ENCODE measurements around the gene CPXM2.

CPXM2 gene

DNA sequence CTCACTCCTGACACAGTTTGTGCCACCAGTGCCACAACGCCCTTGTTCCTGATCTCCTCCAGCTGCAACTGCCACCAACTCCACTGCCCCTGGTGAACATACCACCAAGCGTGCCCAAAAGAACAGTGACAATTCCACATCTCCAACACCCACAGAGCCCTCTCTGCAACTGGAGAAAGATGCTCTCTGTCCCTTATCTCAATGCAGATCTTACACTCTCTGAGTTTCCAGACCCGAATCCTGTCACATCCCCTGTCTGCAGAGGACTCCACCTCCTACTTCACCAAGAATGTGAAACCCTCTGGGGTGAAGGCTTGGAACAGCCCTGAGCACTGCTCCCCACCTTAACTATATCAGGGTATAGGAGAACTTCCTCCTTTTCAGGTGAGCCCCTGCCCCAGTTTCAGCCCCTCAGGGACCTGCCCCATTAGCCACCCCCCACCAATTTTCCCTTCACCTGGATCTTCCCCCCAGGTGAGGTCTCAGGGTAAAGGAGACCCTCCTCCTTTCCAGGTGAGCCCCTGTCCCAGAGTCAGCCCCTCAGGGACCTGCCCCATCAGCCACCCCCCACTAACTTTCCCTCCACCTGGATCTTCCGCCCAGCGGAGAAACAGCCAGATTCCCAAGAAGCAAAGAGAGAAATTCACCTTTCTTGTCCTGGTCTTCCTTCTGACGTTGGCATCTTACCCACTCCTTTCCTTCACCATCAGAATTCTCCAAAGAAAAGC lies 55.0 kb downstream of the CPXM2 start:
- no peak overlapping the region for H3K4me3 ChIP-seq (ENCODE audit: low read length)
- no peak for DNase-seq (ENCODE audit: low read depth)
- no peak for TF ChIP-seq CTCF (conservative IDR thresholded peaks at IDR 0.05; ENCODE audit: low read depth, low read length)

DNA sequence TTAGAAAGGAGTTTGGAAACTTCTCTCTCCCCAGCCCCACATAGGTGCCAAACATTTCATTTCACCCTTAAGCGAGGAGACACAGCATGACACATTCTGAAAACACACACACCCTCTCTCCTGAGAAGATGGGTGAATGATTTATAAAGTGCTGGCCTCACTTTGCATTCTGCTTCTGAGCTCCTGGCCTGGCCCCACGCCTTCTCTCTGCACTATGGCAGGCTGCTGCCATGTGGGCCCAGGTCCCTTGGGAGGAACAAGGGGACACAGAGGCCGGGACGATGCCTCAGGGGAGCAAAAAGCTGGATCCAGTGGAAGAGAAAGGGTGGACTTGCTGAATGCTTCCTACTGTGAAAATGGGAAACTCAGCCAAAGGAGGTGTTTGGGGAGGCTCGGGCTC lies 56.0 kb downstream of the CPXM2 start:
- H3K4me3 ChIP-seq (ENCODE audit: low read length) = no peak overlapping the region
- DNase-seq (ENCODE audit: low read depth) = no peak
- no peak for TF ChIP-seq CTCF (conservative IDR thresholded peaks at IDR 0.05; ENCODE audit: low read depth, low read length)

DNA sequence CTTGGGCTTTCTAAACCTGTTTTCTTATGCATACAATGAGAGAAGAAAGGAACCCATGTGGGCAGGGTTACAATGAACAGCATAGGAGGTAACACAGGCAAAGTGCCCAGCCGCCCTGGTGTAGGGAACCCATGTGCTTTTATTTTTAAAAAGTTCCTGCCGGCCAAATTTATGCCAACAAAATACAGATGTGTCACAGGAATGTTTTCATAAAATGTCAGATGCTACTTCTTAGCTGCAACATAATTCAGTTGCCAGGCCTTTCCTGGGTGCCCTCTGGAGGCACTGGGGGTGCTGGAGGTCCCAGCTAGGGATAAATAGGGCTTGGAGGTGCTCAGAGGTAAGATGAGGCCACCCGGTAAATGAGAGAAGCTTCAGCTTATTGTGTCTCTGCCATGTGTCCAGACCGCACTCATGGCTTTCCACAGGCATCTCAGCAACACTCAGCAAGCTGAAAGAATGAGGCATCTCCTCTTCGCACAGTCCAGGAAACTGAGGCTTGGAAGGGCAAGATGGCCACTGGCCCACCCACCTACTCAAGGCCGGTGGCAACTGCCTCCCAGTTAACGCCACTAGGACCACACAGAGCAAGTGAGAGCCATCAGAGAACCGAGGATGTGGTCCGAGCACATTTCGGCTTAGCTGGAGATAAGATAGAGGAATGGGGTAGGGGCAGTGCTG lies 58.3 kb downstream of the CPXM2 start:
- no peak overlapping the region for H3K4me3 ChIP-seq (ENCODE audit: low read length)
- no peak for DNase-seq (ENCODE audit: low read depth)
- no peak for TF ChIP-seq CTCF (conservative IDR thresholded peaks at IDR 0.05; ENCODE audit: low read depth, low read length)

- no peak overlapping the region for H3K4me3 ChIP-seq (ENCODE audit: low read length)
- TF ChIP-seq CTCF (conservative IDR thresholded peaks at IDR 0.05; ENCODE audit: low read depth, low read length) = no peak
- DNase-seq (ENCODE audit: low read depth) = no peak
These were observed 60.3 kb downstream of the CPXM2 start for GRCh38 chr10:123831259-123831658.

DNA sequence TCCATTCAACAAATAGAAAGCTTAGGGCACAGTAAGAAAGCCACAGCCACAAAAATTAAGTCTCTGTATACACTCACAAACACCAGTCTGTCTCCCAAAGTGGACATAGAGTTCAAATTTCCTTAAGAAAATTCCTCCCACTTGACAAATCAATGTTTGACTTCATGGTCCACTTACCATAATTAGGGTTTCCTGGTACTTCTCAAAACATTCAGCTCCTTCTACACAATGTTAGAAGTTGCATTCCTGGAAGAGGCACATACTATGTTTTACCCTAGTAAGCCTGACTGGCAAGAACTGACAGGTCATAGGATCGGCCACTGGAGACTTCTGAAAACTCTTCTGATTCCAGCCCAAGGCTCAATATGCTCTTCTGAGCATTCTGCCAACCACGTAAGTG lies 70.5 kb downstream of the CPXM2 start:
- no peak for DNase-seq (ENCODE audit: low read depth)
- H3K4me3 ChIP-seq (ENCODE audit: low read length) = no peak overlapping the region
- TF ChIP-seq CTCF (conservative IDR thresholded peaks at IDR 0.05; ENCODE audit: low read depth, low read length) = no peak

DNA sequence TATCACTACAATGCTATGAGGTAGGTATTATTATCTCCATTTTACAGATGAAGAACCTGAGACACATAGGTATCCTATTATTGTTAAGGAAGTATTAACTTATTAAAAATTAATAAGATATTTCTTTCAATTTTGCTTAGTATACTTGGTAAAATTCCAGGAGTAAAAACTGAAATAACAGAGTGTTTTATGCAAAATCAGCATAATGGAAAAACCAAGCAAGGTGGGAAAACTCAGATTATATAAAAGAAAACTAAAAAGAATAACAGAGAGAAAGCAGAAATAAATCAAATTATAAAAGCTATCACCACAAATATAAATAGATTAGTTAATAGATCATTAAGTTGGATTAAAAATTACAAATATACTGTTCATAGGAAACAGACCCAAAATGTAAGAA lies 82.0 kb downstream of the CPXM2 start:
- H3K4me3 ChIP-seq (ENCODE audit: low read length) = no peak overlapping the region
- TF ChIP-seq CTCF (conservative IDR thresholded peaks at IDR 0.05; ENCODE audit: low read depth, low read length) = no peak
- DNase-seq (ENCODE audit: low read depth) = no peak

- no peak for DNase-seq (ENCODE audit: low read depth)
- no peak overlapping the region for H3K4me3 ChIP-seq (ENCODE audit: low read length)
- TF ChIP-seq CTCF (conservative IDR thresholded peaks at IDR 0.05; ENCODE audit: low read depth, low read length) = no peak
These were observed 82.7 kb downstream of the CPXM2 start for GRCh38 chr10:123808906-123809305.

Measured in retinal pigment epithelial cell (primary cell).